ENCODE data around the gene SDF4. TPM values are rescaled to one million over a fixed set of nuclear protein-coding genes. Genes with fewer than 3 reads are reported as not detected.

The SDF4 gene, protein sequence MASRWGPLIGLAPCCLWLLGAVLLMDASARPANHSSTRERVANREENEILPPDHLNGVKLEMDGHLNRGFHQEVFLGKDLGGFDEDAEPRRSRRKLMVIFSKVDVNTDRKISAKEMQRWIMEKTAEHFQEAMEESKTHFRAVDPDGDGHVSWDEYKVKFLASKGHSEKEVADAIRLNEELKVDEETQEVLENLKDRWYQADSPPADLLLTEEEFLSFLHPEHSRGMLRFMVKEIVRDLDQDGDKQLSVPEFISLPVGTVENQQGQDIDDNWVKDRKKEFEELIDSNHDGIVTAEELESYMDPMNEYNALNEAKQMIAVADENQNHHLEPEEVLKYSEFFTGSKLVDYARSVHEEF
- total RNA-seq = 162 and 228 TPM in 2 replicates

DNA sequence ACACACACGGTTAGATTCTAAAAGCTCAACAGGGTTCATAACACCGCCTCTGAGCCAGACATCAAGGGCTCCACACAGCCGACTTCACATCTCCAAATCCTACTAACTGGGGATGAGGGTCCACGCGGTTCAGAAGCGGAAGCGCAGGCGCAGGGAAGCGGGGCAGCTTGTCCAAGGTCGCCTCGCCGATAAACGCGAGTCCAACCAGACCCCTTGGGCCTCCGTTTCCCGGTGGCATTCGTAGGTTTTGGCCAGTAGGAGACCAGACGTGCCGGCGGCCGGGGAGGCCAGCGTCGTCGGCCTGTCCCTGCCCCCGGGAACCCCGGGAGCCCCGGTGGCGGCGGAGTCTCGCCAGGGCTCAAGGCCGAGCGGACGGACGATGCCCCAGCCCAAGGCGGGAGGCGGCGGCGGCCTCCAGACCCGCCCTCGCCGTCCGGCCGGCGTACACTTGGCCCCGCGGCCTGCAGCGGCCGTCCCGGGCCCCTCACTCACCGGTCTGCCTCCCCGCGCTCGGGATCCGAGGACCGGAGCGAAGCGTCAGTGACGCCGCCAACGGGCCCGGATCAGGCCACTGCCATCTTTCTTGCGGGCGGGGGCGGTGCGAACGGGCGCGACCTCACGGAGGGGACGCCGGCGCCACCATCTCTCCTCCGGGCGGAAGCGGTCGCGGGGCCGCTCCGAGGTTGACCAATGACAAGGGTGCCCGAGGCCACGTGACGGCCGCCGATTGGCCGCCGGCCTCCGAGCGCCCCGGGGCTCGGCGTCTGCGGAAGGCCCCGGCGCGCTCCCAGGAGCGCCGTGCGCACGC, at the start of gene SDF4:
Gene SDF4, minus strand, starts transcription at position 602 of the 808 bp plus-strand sequence. CDS start 3,229 bp downstream, outside the sequence.

DNA sequence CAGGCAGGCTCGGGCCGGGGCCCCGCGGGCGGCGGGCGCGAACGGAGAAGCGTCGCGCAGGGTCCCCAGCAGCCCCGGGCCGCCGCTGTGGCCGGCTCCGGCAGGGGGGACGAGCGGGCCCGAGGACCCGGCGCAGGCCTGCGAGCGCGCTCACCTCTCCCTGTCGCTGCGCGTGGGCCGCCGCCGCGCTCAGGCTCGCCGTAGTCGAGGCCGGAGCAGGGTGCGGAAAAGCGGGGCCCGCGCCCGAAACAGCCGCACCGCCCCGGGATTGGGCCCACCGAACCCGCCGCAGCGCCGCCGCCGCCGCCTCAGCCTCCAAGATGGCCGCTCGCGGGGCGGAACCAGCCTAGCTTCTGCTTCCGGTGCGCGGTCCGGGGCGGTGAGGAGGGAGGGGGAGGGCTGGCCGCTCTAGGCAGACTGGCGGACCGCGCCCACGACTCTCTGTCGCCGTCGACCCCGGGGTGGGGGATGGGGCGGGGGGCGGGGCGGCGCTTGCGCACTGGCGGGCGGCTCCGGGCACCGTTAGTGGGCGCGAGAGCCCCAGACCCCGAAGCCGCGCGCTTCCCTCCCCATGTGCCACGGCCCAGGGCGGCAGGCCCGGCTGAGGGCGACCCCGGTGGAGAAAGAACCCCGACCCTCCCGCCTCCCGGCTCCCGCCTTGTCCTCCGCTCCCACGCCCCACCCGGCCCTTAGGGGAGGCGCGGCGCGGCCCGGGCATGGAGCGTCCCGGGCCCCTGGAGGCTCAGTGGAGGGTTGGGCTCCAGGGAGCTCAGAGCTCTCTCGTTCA, 41.9 kb upstream of the SDF4 start, which contains the start of gene UBE2J2:
Gene UBE2J2, minus strand, starts transcription at position 343 of the 787 bp plus-strand sequence. CDS start 5,862 bp downstream, outside the sequence.

DNA sequence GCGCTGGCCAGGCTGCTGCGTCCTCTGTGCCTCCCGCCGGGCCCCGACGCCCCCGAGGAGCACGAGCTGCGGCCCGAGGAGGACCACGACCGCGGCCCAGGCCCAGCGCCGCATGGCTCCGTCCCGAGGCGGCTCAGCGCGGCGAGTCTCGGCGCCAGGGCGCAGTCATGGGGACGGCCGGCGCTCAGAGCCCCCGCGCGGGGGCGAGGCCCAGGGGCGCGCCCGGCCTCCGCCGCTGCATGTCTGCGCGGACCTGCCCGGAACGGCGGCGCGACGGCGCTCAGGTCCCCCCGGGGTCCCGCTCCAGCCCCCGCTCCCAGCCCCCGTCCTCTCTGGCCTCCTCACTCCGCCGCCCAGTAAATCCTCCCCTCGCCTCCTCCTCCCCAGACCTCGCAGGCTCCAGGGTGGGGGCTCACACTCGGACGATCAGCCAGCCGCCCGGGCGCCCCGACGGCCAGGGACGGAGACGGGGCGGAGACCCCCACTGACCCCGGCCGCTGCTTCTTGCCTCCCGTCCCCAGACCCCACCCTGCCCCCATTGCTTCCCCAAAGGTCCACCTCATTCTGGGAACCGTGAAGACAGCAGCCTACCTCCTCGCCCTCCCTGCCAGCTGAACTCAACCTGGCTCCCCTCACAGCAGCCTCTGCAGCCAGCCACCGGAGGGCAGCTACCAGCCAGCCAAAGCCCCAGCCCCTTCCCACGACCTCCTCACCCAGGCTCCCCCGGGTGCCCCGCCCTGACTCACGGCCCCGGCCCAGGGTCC, 15.0 kb upstream of the SDF4 start, which contains the start of gene C1QTNF12:
Gene C1QTNF12, minus strand, starts transcription at position 146 of the 764 bp plus-strand sequence. Its CDS starts 32 bp downstream, at position 114.

DNA sequence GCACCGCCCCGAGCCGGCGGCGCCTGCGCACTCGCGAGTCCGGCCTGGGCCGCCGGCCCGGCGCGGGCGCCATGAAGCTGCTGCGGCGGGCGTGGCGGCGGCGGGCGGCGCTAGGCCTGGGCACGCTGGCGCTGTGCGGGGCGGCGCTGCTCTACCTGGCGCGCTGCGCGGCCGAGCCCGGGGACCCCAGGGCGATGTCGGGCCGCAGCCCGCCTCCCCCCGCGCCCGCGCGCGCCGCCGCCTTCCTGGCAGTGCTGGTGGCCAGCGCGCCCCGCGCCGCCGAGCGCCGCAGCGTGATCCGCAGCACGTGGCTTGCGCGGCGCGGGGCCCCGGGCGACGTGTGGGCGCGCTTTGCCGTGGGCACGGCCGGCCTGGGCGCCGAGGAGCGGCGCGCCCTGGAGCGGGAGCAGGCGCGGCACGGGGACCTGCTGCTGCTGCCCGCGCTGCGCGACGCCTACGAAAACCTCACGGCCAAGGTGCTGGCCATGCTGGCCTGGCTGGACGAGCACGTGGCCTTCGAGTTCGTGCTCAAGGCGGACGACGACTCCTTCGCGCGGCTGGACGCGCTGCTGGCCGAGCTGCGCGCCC, 501 bp upstream of the SDF4 start, which contains the start of gene B3GALT6:
Gene B3GALT6, plus strand, starts transcription at position 30 of the 588 bp plus-strand sequence. Its CDS starts 42 bp downstream, at position 72.

DNA sequence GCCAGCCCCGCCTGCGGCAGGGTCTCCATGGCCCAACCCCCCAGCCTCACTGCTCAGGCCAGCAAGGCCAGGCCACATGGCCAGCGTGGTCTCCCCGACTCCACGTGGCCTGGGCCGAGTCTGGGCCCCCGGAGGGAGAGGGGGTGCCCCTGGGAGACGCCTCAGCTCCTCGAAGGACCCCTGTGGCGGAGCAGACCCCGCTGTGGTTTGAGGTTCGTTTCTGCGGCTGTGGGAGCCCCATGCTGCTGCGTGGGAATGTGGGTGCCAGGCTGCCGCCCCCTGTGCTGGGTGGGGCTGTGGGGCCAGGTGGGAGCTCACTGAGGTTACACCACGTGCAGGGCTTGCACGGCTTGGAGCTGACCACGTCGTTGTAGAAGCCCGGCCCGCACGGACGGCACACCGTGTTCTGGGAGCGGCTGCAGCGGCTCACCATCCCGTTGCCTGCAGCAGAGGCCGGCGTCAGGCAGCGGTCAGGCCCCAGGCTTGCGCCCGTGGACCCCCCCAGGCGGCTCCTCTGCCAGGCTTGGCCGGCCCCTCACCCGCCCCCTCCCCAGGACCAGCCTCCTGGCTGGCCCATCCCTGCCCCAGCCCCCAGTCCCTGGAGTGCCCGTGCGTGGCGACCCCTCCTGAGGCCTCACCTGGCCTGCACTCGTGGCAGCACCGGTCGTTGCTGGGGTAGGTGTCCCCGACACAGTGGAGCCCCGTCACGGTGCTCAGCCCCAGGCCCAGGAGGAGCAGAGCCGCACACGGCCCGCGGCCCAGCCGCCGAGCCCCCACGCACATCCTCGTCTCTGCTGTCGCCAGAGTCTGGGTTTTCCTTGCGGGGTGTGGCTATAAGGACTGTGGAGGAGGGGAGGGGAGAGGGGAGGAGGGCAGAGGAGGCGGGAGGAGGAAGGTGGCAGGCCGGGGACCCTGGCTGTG, 18.2 kb downstream of the SDF4 start, which contains the start of gene TNFRSF4:
Gene TNFRSF4, minus strand, starts transcription at position 809 of the 921 bp plus-strand sequence. Its CDS starts 26 bp downstream, at position 783.

DNA sequence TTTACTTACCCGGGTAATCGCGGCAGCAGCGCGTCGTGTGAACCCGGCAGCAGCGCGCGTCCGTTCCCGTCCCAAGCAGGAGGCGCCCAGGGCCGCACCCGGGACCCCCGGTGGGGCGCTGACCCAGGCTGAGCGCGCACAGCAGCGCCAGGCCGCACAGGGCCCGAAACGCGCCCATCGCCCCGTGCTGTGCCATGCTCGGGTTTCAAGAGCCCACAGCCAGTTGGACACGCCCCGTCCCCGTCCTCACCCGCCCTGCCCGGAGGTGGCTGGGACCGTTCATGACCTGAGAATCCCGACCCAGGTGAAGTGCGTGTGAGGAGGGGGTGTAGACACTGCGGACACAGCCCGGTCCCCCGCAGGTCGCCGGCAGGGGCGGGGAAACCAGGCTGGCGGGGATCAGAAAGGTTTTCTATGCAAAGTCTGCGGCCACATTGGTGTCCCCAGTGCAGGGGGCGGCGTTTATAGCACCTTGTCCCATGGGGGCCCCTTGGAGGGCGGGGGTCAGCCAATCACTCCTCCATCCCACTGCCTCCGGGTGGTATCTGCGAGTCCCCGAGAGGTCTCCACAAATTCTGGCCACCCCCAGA, 25.3 kb downstream of the SDF4 start, which contains the start of gene TNFRSF18:
Gene TNFRSF18, minus strand, starts transcription at position 217 of the 590 bp plus-strand sequence. Its CDS starts 21 bp downstream, at position 196.

DNA sequence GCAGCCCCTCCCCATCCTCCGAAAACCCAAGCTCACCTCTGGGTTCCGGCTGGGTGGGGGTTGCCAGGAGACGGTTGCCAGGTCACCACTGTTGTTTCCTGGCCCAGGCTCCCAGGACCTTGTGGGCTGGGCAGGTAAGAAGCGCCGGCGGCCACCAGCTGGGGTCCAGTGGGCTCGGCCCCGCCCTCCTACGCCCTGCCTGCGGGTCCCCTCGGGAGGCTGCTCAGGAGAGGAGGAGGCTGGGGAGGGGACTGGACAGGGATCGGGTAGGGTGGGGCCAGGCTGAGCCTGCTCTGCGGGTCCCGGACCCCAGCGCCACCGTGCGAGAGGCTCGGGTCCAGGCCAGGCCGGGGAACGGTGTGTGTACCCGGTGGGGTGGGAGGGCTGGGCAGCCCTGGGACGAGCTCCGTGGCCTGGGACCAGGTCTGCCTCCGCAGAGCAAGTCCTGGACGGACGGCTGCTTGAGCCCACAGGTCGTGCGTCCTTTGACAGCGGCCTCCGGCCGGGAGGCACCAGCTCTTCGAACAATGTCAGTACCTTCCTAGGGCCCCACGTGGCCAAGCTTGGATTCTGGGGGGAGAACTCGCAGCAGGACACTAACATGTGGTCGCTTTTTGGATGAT, 57.9 kb downstream of the SDF4 start, which contains the start of gene TTLL10:
Gene TTLL10, plus strand, starts transcription at position 88 of the 623 bp plus-strand sequence. CDS start 5,336 bp downstream, outside the sequence.

Other genes with a start within 250 kb of the SDF4 start
- gene PERM1, start 249.9 kb downstream of the SDF4 start, total RNA-seq = not detected in 2 replicates
- 1.4 and 29.9 TPM in 2 replicates for gene HES4, start 231.9 kb downstream of the SDF4 start, total RNA-seq
- gene ISG15, start 218.5 kb downstream of the SDF4 start, total RNA-seq = 51.2 and 63.2 TPM in 2 replicates
- 49.1 and 67.4 TPM in 2 replicates for gene AGRN, start 211.9 kb downstream of the SDF4 start, total RNA-seq
- gene RNF223, start 157.7 kb downstream of the SDF4 start, total RNA-seq = not detected in 2 replicates
- 6.9 and 13.7 TPM in 2 replicates for gene C1orf159, start 115.9 kb downstream of the SDF4 start, total RNA-seq
- not detected in 2 replicates for gene TTLL10, start 58.1 kb downstream of the SDF4 start, total RNA-seq
- gene TNFRSF18, start 25.4 kb downstream of the SDF4 start, total RNA-seq = not detected in 2 replicates
- gene TNFRSF4, start 17.8 kb downstream of the SDF4 start, total RNA-seq = not detected in 2 replicates
- 34.2 and 34.5 TPM in 2 replicates for gene B3GALT6, start 236 bp upstream of the SDF4 start, total RNA-seq
- 0.26 and 3.9 TPM in 2 replicates for gene C1QTNF12, start 14.7 kb upstream of the SDF4 start, total RNA-seq
- gene UBE2J2, start 41.9 kb upstream of the SDF4 start, total RNA-seq = 25.6 and 36.6 TPM in 2 replicates
- 0.82 and 5.0 TPM in 2 replicates for gene SCNN1D, start 48.4 kb upstream of the SDF4 start, total RNA-seq
- 28.4 and 41.5 TPM in 2 replicates for gene ACAP3, start 75.9 kb upstream of the SDF4 start, total RNA-seq
- gene PUSL1, start 76.6 kb upstream of the SDF4 start, total RNA-seq = 36.8 and 39.9 TPM in 2 replicates
- 66.6 and 67.9 TPM in 2 replicates for gene INTS11, start 92.7 kb upstream of the SDF4 start, total RNA-seq
- gene CPTP, start 92.8 kb upstream of the SDF4 start, total RNA-seq = 28.4 and 40.4 TPM in 2 replicates
- gene TAS1R3, start 99.3 kb upstream of the SDF4 start, total RNA-seq = 0.35 TPM in 1 of 2 replicates, not detected in the other
- gene DVL1, start 117.4 kb upstream of the SDF4 start, total RNA-seq = 48.9 and 51.7 TPM in 2 replicates
- gene MXRA8, start 126.6 kb upstream of the SDF4 start, total RNA-seq = 368 and 672 TPM in 2 replicates
- 101 and 136 TPM in 2 replicates for gene AURKAIP1, start 143.2 kb upstream of the SDF4 start, total RNA-seq
- gene CCNL2, start 167.3 kb upstream of the SDF4 start, total RNA-seq = 92.3 and 98.2 TPM in 2 replicates
- 102 and 107 TPM in 2 replicates for gene MRPL20, start 175.3 kb upstream of the SDF4 start, total RNA-seq
- 0.35 and 2.9 TPM in 2 replicates for gene ANKRD65, start 189.3 kb upstream of the SDF4 start, total RNA-seq
- gene VWA1, start 203.7 kb upstream of the SDF4 start, total RNA-seq = 12.3 and 18.0 TPM in 2 replicates
- under 0.01 TPM in 1 of 2 replicates, not detected in the other for gene ATAD3C, start 217.7 kb upstream of the SDF4 start, total RNA-seq
- 8.0 and 27.4 TPM in 2 replicates for gene ATAD3B, start 239.8 kb upstream of the SDF4 start, total RNA-seq

Data from pericardium fibroblast (primary cell).